Measurements from ENCODE around the gene LPIN1. TPM values are rescaled to one million over a fixed set of nuclear protein-coding genes. Genes with fewer than 3 reads are reported as not detected.
A peak's percentile ranks its signal among the peaks of the same experiment; 100 is the strongest.

LPIN1 gene
- total RNA-seq, 1 donor from 2014 or later, result 43.0 TPM

DNA sequence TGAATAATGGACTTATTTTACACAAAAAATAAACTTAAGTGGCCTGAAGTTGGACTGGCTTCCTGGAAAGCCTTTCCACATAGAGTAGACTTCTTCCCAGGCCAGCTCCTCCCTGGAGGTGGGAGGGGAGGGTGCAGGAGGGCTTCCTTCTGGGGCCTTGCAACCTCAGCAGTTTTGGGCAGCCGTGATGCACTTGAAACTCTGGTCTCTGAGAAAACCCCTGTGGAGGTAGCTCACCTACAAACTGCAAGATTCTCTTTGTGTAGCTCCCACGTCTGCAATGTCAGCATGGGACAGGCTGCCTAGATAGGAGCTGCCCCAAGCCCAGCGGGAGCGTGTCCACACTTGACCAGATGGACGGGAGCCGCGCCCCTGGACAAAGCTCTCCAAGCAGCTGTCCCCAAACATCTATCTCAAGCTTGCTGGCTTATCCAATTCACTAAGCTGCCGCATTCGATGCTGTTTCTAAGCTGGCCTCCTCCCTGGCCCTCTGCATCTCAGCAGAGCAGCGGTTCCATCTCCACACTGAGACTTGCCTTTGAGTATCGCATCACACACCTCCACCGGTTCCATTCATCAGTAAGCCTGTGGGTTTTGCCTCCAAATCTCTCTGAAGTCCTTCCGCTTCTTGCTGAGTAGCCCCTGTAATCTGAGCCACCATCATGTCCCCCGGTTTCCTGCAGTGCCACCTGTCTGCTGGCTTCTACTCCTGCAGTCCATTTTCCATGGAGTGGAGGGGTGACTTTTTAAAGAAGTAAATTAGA is 1.6 kb upstream of the LPIN1 start:
- Histone ChIP-seq H3K27ac (replicated peaks) (peak overlapping the region; percentile 93), H3K9me3 (replicated peaks) (no peaks in the 10 kb centered on the region), H3K27me3 (ENCODE audit: low read depth) (no peaks in the 10 kb centered on the region), H3K4me1 (peaks cover 65% of the 10 kb centered on the region), H3K36me3 (no peaks in the 10 kb centered on the region), H3K4me3 (peak overlapping the region; percentile 39)
- peak; percentile 47 for DNase-seq
- TF ChIP-seq, protein P1, sequence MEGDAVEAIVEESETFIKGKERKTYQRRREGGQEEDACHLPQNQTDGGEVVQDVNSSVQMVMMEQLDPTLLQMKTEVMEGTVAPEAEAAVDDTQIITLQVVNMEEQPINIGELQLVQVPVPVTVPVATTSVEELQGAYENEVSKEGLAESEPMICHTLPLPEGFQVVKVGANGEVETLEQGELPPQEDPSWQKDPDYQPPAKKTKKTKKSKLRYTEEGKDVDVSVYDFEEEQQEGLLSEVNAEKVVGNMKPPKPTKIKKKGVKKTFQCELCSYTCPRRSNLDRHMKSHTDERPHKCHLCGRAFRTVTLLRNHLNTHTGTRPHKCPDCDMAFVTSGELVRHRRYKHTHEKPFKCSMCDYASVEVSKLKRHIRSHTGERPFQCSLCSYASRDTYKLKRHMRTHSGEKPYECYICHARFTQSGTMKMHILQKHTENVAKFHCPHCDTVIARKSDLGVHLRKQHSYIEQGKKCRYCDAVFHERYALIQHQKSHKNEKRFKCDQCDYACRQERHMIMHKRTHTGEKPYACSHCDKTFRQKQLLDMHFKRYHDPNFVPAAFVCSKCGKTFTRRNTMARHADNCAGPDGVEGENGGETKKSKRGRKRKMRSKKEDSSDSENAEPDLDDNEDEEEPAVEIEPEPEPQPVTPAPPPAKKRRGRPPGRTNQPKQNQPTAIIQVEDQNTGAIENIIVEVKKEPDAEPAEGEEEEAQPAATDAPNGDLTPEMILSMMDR (IDR thresholded peaks at IDR 0.05; ENCODE audit: borderline replicate concordance), result peak; percentile 38
- intact Hi-C loops (cut with micrococcal nuclease), result loop anchor here (10.0 kb wide), 1 partner anchor 50 kb away; no protein-coding TSS in a partner anchor

DNA sequence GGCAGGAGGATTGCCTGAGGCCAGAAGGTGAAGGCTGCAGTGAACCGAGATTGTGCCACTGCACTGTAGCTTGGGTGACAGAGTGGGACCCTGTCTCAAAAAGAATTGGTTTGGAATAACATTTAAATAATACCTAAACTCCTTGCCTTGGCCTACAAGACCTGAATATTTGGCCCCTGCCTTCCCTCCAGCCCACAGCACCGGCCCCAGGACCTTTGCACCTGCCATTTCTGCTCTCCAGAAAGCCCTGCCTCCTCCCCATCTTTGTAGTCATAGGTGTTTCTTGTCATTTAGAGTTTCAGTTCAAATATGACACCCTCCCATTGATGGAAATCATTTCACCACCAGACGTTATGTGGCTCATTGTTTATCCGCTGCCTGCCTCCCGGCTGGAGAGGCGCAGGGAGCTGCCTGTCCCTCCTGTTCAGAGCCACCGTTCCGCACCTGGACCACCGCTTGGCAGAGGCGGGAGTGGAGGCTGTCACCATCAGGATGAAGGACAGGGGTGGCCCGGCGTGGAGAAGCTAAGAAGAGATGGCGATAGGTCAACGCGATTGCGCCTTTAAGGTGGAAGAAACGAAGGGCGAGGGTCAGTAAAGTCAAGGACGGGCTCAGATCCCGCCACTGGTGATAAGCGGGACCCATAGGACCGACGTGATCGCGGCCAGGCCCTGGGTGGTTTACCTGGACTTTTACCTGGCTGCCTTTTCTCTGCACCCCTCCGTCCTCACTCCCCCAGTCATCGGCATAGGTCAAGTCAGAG is 638 bp upstream of the LPIN1 start:
- intact Hi-C loops (cut with micrococcal nuclease), result loop anchor here (10.0 kb wide), 1 partner anchor 51 kb away; no protein-coding TSS in a partner anchor
- Histone ChIP-seq H3K36me3 (no peaks in the 10 kb centered on the region), H3K27ac (replicated peaks) (peak overlapping the region; percentile 93), H3K4me1 (peaks cover 75% of the 10 kb centered on the region), H3K27me3 (ENCODE audit: low read depth) (no peaks in the 10 kb centered on the region), H3K9me3 (replicated peaks) (no peaks in the 10 kb centered on the region), H3K4me3 (peak overlapping the region; percentile 93)
- DNase-seq, result no peak
- TF ChIP-seq, protein P1 (IDR thresholded peaks at IDR 0.05; ENCODE audit: borderline replicate concordance), result no peak

DNA sequence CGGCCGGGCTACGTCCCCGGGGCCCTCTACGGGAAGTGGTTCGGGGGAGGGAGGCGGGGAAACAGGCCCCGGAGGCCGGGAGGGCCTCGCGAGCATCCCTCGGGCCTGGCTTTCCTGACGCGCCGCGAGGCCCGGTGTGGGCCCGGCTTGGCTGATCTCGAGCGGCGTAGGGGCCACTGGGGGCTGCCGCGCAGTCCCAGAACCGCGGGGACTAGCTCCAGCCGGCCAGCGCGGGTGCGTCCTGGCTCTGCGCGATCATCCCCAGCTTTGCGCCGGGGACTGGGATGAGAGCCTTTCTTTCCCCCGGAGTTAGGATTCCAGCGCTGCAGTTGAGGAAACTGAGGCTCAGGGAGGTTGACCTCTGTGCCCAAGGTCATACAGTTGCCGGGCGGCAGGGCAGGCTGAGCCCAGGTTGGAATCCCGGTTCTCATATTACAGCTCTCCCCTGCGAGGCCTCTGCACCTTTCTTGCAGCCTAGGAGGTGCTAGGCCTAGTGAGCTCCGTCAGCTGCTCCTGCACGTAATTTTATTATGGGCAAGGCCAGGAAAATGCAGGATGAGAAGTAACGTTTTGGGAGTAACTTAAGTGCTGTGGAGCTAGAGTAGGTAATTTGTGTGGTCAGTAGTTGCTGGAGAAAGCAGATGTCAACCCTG is 501 bp downstream of the LPIN1 start:
- DNase-seq, result peak; percentile 31
- no peaks in the 10 kb centered on the region for H3K27me3 ChIP-seq (ENCODE audit: low read depth)
- TF ChIP-seq, protein P1 (IDR thresholded peaks at IDR 0.05; ENCODE audit: borderline replicate concordance), result no peak
- no peaks in the 10 kb centered on the region for H3K36me3 ChIP-seq
- H3K4me1 ChIP-seq, result peaks cover 82% of the 10 kb centered on the region
- intact Hi-C loops (cut with micrococcal nuclease), result loop anchor here (10.0 kb wide), 1 partner anchor 52 kb away; no protein-coding TSS in a partner anchor
- peak overlapping the region; percentile 93 for H3K4me3 ChIP-seq
- peak overlapping the region; percentile 93 for H3K27ac ChIP-seq (replicated peaks)
- H3K9me3 ChIP-seq (replicated peaks), result no peaks in the 10 kb centered on the region

DNA sequence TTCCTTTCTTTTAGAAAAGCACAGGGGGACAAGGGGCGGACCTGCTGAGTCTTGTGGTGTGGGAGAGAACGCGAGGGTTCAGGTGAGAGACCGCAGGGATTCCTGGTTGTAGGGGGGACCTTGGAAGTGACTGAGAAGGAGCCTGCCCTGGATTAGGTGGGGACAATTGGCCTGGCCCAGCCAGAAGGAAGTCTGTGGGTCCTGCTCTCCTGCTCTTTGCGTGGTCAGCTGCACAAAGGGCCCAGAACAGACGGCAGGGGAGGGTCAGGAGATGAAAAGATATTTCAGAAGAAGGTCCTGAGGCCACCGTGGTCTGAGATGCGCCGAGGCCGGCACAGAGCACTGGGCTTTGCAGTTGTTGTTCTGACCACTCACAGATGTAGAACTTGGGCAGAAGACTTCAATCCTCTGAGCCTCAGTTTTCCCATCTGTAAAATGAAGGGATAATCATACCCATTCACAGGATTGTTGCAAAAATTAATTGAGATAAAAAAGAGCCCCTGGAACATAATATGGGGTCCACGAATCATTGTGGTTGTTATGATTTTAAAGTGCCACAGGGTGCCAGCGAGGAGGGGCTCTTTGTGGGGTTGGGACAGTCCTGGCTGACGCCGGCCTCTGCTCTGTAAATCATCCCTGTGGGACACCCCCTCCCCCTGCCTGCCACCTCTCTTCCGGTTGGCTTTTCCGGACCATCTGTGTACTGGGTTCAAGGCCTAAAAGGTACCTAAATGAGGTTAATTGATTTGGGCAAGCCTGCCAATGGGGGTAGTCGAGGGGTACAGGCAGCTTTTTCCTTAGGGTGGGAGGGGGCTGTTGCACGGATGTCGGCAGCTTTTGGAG is 1.8 kb downstream of the LPIN1 start:
- intact Hi-C loops (cut with micrococcal nuclease), result loop anchor here (10.0 kb wide), 1 partner anchor 53 kb away; no protein-coding TSS in a partner anchor
- Histone ChIP-seq H3K4me3 (peak overlapping the region; percentile 93), H3K4me1 (peaks cover 87% of the 10 kb centered on the region), H3K27ac (replicated peaks) (no peak overlapping the region), H3K36me3 (no peaks in the 10 kb centered on the region), H3K9me3 (replicated peaks) (no peaks in the 10 kb centered on the region), H3K27me3 (ENCODE audit: low read depth) (no peaks in the 10 kb centered on the region)
- no peak for DNase-seq
- TF ChIP-seq, protein P1 (IDR thresholded peaks at IDR 0.05; ENCODE audit: borderline replicate concordance), result no peak

Measured in left ventricle myocardium inferior (tissue), 1 donor.